HCT116 (cell line): ENCODE measurements around the gene DMPK. TPM values are rescaled to one million over a fixed set of nuclear protein-coding genes. Genes with fewer than 3 reads are reported as not detected.
"Not testable (repeated sequence)": the region's sequence is repeated elsewhere in the genome, so short reads cannot be mapped to it uniquely, and the experiment has no call there.

Experiments
- ATAC-seq: fragments of 200-7000 bp; cut with Tn5 transposase; 2 replicates; pipeline ENCODE4 v1.9.1; 2020; ENCODE audit warnings: mild to moderate bottlenecking, moderate library complexity
- BruUV-seq: library from RNA; stranded (reverse); fragments of 400-500 nt; replicated peaks from 2 replicates; lab custom pipeline; 2021; lab: Mats Ljungman, UMichigan
- CTCF ChIA-PET: fragments of 300-600 bp; sonication (Branson Sonifier 250); formaldehyde crosslinking; loops from one replicate; lab custom pipeline; 2021; ENCODE audit warnings: antibody characterized with exemption; lab: Charles Lee
- POLR2A ChIA-PET: fragments of 300-600, 350-600 bp; sonication (Branson Sonifier 250); formaldehyde crosslinking; loops from one replicate; lab custom pipeline; 2021; ENCODE audit warnings: antibody characterized with exemption; lab: Charles Lee
- RAD21 ChIA-PET, 2 experiments: fragments of 300-600 bp; sonication (Branson Sonifier 250); formaldehyde crosslinking; loops; one replicate each; lab custom pipeline; 2023; ENCODE audit warnings: low total read pairs in 2 of 2; ENCODE audit not compliant: uncharacterized antibody in 2 of 2, unreplicated experiment in 2 of 2, low non-redundant PET in 1 of 2; lab: Charles Lee
- DNase-seq: peaks from one replicate; pipeline ENCODE4 v3.0.0-alpha.2; 2010; ENCODE audit warnings: low read depth, low spot score
- H2AFZ ChIP-seq: fragments of 200-600 bp; shearing (Covaris generic), sonication (generic); 2 replicates; pipeline ENCODE4 v1.6.1; 2017; ENCODE audit warnings: low read depth, mixed run types, mixed read lengths, antibody characterized with exemption, low read length; ENCODE audit not compliant: poor library complexity, severe bottlenecking
- H3K27ac ChIP-seq: 2 replicates; pipeline ENCODE4 v1.5.1; 2012; ENCODE audit warnings: low read depth, low read length
- H3K27me3 ChIP-seq: fragments of 200-600 bp; sonication (generic); 2 replicates; pipeline ENCODE4 v1.6.1; 2016; ENCODE audit warnings: mixed run types, low read length, mixed read lengths; ENCODE audit not compliant: insufficient read depth
- H3K36me3 ChIP-seq, 2 experiments: fragments of 200-500 bp in 1 of 2; fragments of 200-600 bp in 1 of 2; sonication (Bioruptor generic) in 1 of 2; sonication (generic) in 1 of 2; 2 replicates each; pipeline versions ENCODE4 v1.5.1 to v1.6.1; 2014 to 2016; ENCODE audit warnings: low read length in 2 of 2, inconsistent platforms in 1 of 2, mixed read lengths in 1 of 2, mixed run types in 1 of 2; ENCODE audit not compliant: insufficient read depth in 2 of 2, control insufficient read depth in 1 of 2
- H3K4me1 ChIP-seq, 2 experiments: fragments of 200-600 bp in 1 of 2; sonication (generic) in 1 of 2; 2 replicates each; pipeline versions ENCODE4 v1.5.1 to v1.6.1; 2012 to 2017; ENCODE audit warnings: low read length in 2 of 2, inconsistent platforms in 1 of 2, mild to moderate bottlenecking in 1 of 2, mixed read lengths in 1 of 2, mixed run types in 1 of 2, moderate library complexity in 1 of 2; ENCODE audit not compliant: insufficient read depth in 2 of 2, control insufficient read depth in 1 of 2
- H3K4me2 ChIP-seq: fragments of 200-600 bp; sonication (generic); 2 replicates; pipeline ENCODE4 v1.6.1; 2017; ENCODE audit warnings: mixed run types, low read length, mixed read lengths
- H3K4me3 ChIP-seq, 2 experiments: fragments of 200-600 bp in 1 of 2; sonication (generic) in 1 of 2; replicated peaks in 1 of 2; 2 replicates each; pipeline ENCODE4 v1.5.1; 2011 to 2016; ENCODE audit warnings: low read length in 2 of 2, control low read depth in 1 of 2, low read depth in 1 of 2, mild to moderate bottlenecking in 1 of 2, mixed read lengths in 1 of 2, mixed run types in 1 of 2
- H3K79me2 ChIP-seq: fragments of 200-600 bp; sonication (generic); 2 replicates; pipeline ENCODE4 v1.6.1; 2017; ENCODE audit warnings: mild to moderate bottlenecking, mixed run types, low read length, moderate library complexity, mixed read lengths; ENCODE audit not compliant: insufficient read depth
- H3K9ac ChIP-seq: fragments of 200-600 bp; sonication (generic); 2 replicates; pipeline ENCODE4 v1.6.1; 2016; ENCODE audit warnings: low read length, mixed read lengths
- H3K9me2 ChIP-seq: fragments of 200-600 bp; sonication (generic), shearing (Covaris generic); 2 replicates; pipeline ENCODE4 v1.6.1; 2017; ENCODE audit warnings: mixed run types, mild to moderate bottlenecking, moderate library complexity; ENCODE audit not compliant: insufficient read depth
- H3K9me3 ChIP-seq, 2 experiments: fragments of 200-500 bp in 1 of 2; fragments of 200-600 bp in 1 of 2; sonication (Bioruptor generic) in 1 of 2; sonication (generic) in 1 of 2; 2 replicates each; pipeline ENCODE4 v1.6.1; 2014 to 2017; ENCODE audit warnings: low read length in 2 of 2, mixed read lengths in 2 of 2, inconsistent platforms in 1 of 2, low read depth in 1 of 2, mild to moderate bottlenecking in 1 of 2, mixed run types in 1 of 2, moderate library complexity in 1 of 2; ENCODE audit not compliant: control insufficient read depth in 1 of 2, insufficient read depth in 1 of 2
- H4K20me1 ChIP-seq: fragments of 200-600 bp; sonication (generic), shearing (Covaris generic); 2 replicates; pipeline ENCODE4 v1.6.1; 2017; ENCODE audit warnings: mixed run types, mild to moderate bottlenecking, moderate library complexity; ENCODE audit not compliant: insufficient read depth
- ELF1 ChIP-seq: IDR thresholded peaks from 2 replicates; pipeline ENCODE4 v1.6.1; 2012; ENCODE audit warnings: low read depth, borderline replicate concordance
- EZH2phosphoT487 ChIP-seq: fragments of 200-600 bp; IDR thresholded peaks from 2 replicates; pipeline ENCODE4 v1.6.1; 2018; ENCODE audit warnings: antibody characterized with exemption, borderline replicate concordance
- FOSL1 ChIP-seq: IDR thresholded peaks from 2 replicates; pipeline ENCODE4 v1.6.1; 2012; ENCODE audit warnings: low read depth
- JUND ChIP-seq: IDR thresholded peaks from 2 replicates; pipeline ENCODE4 v1.6.1; 2012
- POLR2A ChIP-seq: IDR thresholded peaks from 2 replicates; pipeline ENCODE4 v1.7.0; 2011; ENCODE audit warnings: borderline replicate concordance; ENCODE audit not compliant: insufficient read depth, insufficient read length; ENCODE audit errors: extremely low read depth
- POLR2AphosphoS5 ChIP-seq: IDR thresholded peaks from 2 replicates; pipeline ENCODE4 v1.6.1; 2011; ENCODE audit warnings: mild to moderate bottlenecking, low read depth, low read length, moderate library complexity
- SP1 ChIP-seq: IDR thresholded peaks from 2 replicates; pipeline ENCODE4 v1.6.1; 2012; ENCODE audit warnings: low read depth
- TCF7L2 ChIP-seq: IDR thresholded peaks from 2 replicates; pipeline ENCODE4 v1.7.0; 2011; ENCODE audit warnings: borderline replicate concordance, inconsistent platforms; ENCODE audit not compliant: insufficient read depth, insufficient read length; ENCODE audit errors: extremely low read depth
- YY1 ChIP-seq: IDR thresholded peaks from 2 replicates; pipeline ENCODE4 v1.6.1; 2011; ENCODE audit warnings: low read length, low read depth, moderate library complexity, mild to moderate bottlenecking; ENCODE audit not compliant: insufficient replicate concordance; ENCODE audit errors: extremely low read depth
- ZFX ChIP-seq: fragments of 450-650 bp; IDR thresholded peaks from 2 replicates; pipeline ENCODE4 v1.6.1; 2017
- ZNF274 ChIP-seq: fragments of 200-500 bp; sonication (Bioruptor generic); IDR thresholded peaks from 2 replicates; pipeline ENCODE4 v1.6.1; 2014; ENCODE audit warnings: mild to moderate bottlenecking, low read depth, low read length, inconsistent platforms
- intact Hi-C: fragments of 100-400 bp; cut with micrococcal nuclease; formaldehyde crosslinking; loops from 2 replicates; pipeline ENCODE4 v1.10.0; 2022
- total RNA-seq: library from RNA; stranded (reverse); gene quantifications from one replicate; pipeline ENCODE4 v1.2.1, GENCODE V29; 2021; ENCODE audit not compliant: unreplicated experiment
- TF ChIP-seq, protein P1 (sequence below): IDR thresholded peaks from 2 replicates; pipeline ENCODE4 v1.6.1; 2011; ENCODE audit warnings: mild to moderate bottlenecking, low read length, moderate library complexity; ENCODE audit not compliant: insufficient replicate concordance; ENCODE audit errors: extremely low read depth
- TF ChIP-seq, protein P2 (sequence below): IDR thresholded peaks from 2 replicates; pipeline ENCODE4 v1.6.1; 2012; ENCODE audit warnings: low read depth

The DMPK gene
- total RNA-seq, 1 experiment from 2014 or later, result 52.5 TPM

DNA sequence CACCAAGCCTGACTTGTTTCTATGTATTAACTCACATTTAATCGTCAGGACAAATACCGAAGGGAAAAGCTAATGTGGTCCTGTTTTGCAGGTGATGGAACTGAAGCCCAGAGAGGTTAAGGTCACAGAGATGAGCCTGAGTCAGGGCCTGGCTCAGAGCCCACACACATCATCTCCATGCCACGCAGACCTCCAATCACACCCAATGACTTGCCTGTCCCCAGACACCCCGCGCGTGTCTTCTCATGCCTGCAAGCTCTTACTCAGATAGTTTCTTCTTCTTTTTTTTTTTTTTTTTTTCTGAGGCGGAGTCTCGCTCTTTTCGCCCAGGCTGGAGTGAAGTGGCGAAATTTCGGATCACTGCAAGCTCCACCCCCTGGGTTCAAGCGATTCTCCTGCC is 29.7 kb downstream of the DMPK start:
- no peak overlapping the region for H3K4me3 ChIP-seq
- H3K27ac ChIP-seq, result no peak overlapping the region
- H3K9me3 ChIP-seq, result no peaks in the 10 kb centered on the region
- DNase-seq (no peak), ATAC-seq (no peak)
- TF ChIP-seq POLR2A (no peak), FOSL1 (no peak), YY1 (no peak), ELF1 (no peak), ZNF274 (no peak), SP1 (no peak), POLR2AphosphoS5 (no peak), EZH2phosphoT487 (no peak), JUND (no peak), ZFX (no peak), TCF7L2 (no peak)
- TF ChIP-seq, protein P1, sequence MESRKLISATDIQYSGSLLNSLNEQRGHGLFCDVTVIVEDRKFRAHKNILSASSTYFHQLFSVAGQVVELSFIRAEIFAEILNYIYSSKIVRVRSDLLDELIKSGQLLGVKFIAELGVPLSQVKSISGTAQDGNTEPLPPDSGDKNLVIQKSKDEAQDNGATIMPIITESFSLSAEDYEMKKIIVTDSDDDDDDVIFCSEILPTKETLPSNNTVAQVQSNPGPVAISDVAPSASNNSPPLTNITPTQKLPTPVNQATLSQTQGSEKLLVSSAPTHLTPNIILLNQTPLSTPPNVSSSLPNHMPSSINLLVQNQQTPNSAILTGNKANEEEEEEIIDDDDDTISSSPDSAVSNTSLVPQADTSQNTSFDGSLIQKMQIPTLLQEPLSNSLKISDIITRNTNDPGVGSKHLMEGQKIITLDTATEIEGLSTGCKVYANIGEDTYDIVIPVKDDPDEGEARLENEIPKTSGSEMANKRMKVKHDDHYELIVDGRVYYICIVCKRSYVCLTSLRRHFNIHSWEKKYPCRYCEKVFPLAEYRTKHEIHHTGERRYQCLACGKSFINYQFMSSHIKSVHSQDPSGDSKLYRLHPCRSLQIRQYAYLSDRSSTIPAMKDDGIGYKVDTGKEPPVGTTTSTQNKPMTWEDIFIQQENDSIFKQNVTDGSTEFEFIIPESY, result no peak
- TF ChIP-seq, protein P2, sequence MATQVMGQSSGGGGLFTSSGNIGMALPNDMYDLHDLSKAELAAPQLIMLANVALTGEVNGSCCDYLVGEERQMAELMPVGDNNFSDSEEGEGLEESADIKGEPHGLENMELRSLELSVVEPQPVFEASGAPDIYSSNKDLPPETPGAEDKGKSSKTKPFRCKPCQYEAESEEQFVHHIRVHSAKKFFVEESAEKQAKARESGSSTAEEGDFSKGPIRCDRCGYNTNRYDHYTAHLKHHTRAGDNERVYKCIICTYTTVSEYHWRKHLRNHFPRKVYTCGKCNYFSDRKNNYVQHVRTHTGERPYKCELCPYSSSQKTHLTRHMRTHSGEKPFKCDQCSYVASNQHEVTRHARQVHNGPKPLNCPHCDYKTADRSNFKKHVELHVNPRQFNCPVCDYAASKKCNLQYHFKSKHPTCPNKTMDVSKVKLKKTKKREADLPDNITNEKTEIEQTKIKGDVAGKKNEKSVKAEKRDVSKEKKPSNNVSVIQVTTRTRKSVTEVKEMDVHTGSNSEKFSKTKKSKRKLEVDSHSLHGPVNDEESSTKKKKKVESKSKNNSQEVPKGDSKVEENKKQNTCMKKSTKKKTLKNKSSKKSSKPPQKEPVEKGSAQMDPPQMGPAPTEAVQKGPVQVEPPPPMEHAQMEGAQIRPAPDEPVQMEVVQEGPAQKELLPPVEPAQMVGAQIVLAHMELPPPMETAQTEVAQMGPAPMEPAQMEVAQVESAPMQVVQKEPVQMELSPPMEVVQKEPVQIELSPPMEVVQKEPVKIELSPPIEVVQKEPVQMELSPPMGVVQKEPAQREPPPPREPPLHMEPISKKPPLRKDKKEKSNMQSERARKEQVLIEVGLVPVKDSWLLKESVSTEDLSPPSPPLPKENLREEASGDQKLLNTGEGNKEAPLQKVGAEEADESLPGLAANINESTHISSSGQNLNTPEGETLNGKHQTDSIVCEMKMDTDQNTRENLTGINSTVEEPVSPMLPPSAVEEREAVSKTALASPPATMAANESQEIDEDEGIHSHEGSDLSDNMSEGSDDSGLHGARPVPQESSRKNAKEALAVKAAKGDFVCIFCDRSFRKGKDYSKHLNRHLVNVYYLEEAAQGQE, result no peak
- H3K36me3 ChIP-seq, result no peaks in the 10 kb centered on the region
- no peaks in the 10 kb centered on the region for H3K4me1 ChIP-seq
- H3K9me2 ChIP-seq, result no peaks in the 10 kb centered on the region
- no peaks in the 10 kb centered on the region for H3K79me2 ChIP-seq
- H3K27me3 ChIP-seq, result no peaks in the 10 kb centered on the region
- intact Hi-C loops, result no loop called here
- no TSS peak for BruUV-seq
- CTCF ChIA-PET, result no interaction called here
- H2AFZ ChIP-seq, result no peak overlapping the region
- POLR2A ChIA-PET, result no interaction called here
- no peak overlapping the region for H3K4me2 ChIP-seq
- RAD21 ChIA-PET, result interaction anchor here in 1 of 2 experiments (0.7 kb wide), 1 partner anchor 14 kb away, joined by 3 read pairs; no protein-coding TSS in a partner anchor
- no peak overlapping the region for H3K9ac ChIP-seq
- no peaks in the 10 kb centered on the region for H4K20me1 ChIP-seq

DNA sequence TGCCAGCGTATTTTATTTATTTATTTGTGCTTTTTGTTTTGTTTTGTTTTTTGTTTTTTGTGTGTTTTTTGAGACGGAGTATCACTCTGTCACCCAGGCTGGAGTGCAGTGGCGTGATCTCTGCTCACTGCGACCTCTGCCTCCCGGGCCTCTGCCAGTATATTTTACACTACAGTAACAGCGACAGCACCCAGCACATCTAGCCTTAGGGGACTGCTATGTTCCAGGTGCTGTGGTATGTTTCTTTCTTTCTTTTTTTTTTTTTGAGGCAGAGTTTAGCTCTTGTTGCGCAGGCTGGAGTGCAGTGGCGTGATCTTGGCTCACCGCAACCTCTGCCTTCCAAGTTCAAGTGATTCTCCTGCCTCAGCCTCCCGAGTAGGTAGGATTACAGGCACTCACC is 30.8 kb downstream of the DMPK start:
- H3K27me3 ChIP-seq, H3K36me3 ChIP-seq, CTCF ChIA-PET, POLR2A ChIA-PET, H3K9me2 ChIP-seq, H3K4me2 ChIP-seq, H3K4me1 ChIP-seq, H4K20me1 ChIP-seq, BruUV-seq, H3K9ac ChIP-seq, H3K27ac ChIP-seq, ATAC-seq, DNase-seq, H2AFZ ChIP-seq, H3K4me3 ChIP-seq, RAD21 ChIA-PET, H3K9me3 ChIP-seq, intact Hi-C loops, H3K79me2 ChIP-seq: not testable (repeated sequence)
